ENCODE results near the gene SSX1. TPM values are rescaled to one million over a fixed set of nuclear protein-coding genes. Genes with fewer than 3 reads are reported as not detected.

The SSX1 gene
- total RNA-seq: not detected in 2 replicates

GRCh38 chrX:48255062-48255796 is at the start of gene SSX1:
Gene SSX1 (plus strand): TSS chrX:48255392. CDS start chrX:48257242, 1,850 bp downstream.

Other genes starting within 250 kb of the SSX1 start
- gene SPACA5, start 248.4 kb upstream of the SSX1 start, total RNA-seq: not detected in 2 replicates
- 1.4 and 4.8 TPM in 2 replicates for gene ZNF630, start 183.8 kb upstream of the SSX1 start, total RNA-seq
- not detected in 2 replicates for gene SPACA5B, start 124.8 kb upstream of the SSX1 start, total RNA-seq
- gene SSX5, start 58.6 kb upstream of the SSX1 start, total RNA-seq: not detected in 2 replicates
- gene SSX3, start 101.3 kb downstream of the SSX1 start, total RNA-seq: not detected in 2 replicates
- gene SSX4, start 128.1 kb downstream of the SSX1 start, total RNA-seq: not detected in 2 replicates
- not detected in 2 replicates for gene SSX4B, start 156.6 kb downstream of the SSX1 start, total RNA-seq
- gene SLC38A5, start 214.9 kb downstream of the SSX1 start, total RNA-seq: 62.4 and 76.1 TPM in 2 replicates
- 119 and 132 TPM in 2 replicates for gene FTSJ1, start 220.8 kb downstream of the SSX1 start, total RNA-seq

Data from myometrial cell (primary cell).